Testis (tissue), 2 donors: ENCODE data around the gene SLC5A4.
"Not testable (repeated sequence)": the region's sequence is repeated elsewhere in the genome, so short reads cannot be mapped to it uniquely, and the experiment has no call there.

Experiments
- CTCF ChIP-seq, 3 experiments: fragments of 450-650 bp in 2 of 3; fragments of 200-600 bp in 1 of 3; sonication (generic) in 1 of 3; IDR thresholded peaks; one replicate each; pipeline ENCODE4 v1.5.1; 2016 to 2019; ENCODE audit warnings: antibody characterized with exemption in 3 of 3, mild to moderate bottlenecking in 2 of 3, moderate library complexity in 1 of 3
- POLR2A ChIP-seq: fragments of 450-650 bp; IDR thresholded peaks from one replicate; pipeline ENCODE4 v1.6.1; 2017; ENCODE audit warnings: antibody characterized with exemption, mild to moderate bottlenecking, moderate library complexity

- TF ChIP-seq CTCF (IDR thresholded peaks at IDR 0.05); POLR2A: not testable (repeated sequence)
Observed at GRCh38 chr22:32193346-32193745, 61.8 kb downstream of the SLC5A4 start.
